ENCODE measurements around the gene DMRT3. TPM values are rescaled to one million over a fixed set of nuclear protein-coding genes. Genes with fewer than 3 reads are reported as not detected.

Gene DMRT3
- total RNA-seq, 1 donor from 2014 or later, result not detected

DNA sequence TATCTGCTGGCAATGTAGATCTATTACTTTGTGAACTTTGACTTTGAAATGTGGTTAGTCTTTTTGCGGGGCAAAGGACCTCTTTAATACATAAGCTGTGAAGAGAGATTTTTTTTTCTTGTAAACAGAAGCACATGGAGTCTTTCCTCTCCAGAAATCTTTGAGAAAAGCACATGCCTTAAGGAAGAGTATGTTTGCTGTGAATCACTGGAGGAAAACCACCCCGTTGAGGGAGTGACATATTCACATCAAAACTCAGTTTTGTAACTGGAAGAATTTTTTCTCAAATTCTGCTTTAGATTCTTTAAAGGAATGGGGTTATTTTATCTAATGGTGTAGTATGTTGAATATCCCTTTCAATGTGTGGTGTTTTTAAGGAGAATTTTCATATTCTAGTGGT lies 3.5 kb downstream of the DMRT3 start:
- Mint-ChIP-seq H3K4me3 (ENCODE audit: unreplicated experiment) (no peak overlapping the region), H3K4me1 (ENCODE audit: low read depth) (peaks cover 5% of the 10 kb centered on the region), H3K27me3 (ENCODE audit: low read depth) (peaks cover 76% of the 10 kb centered on the region), H3K36me3 (ENCODE audit: low read depth) (no peaks in the 10 kb centered on the region), H3K9me3 (ENCODE audit: low read depth) (no peaks in the 10 kb centered on the region), H3K27ac (ENCODE audit: unreplicated experiment) (no peak overlapping the region)
- TF ChIP-seq, protein P1, sequence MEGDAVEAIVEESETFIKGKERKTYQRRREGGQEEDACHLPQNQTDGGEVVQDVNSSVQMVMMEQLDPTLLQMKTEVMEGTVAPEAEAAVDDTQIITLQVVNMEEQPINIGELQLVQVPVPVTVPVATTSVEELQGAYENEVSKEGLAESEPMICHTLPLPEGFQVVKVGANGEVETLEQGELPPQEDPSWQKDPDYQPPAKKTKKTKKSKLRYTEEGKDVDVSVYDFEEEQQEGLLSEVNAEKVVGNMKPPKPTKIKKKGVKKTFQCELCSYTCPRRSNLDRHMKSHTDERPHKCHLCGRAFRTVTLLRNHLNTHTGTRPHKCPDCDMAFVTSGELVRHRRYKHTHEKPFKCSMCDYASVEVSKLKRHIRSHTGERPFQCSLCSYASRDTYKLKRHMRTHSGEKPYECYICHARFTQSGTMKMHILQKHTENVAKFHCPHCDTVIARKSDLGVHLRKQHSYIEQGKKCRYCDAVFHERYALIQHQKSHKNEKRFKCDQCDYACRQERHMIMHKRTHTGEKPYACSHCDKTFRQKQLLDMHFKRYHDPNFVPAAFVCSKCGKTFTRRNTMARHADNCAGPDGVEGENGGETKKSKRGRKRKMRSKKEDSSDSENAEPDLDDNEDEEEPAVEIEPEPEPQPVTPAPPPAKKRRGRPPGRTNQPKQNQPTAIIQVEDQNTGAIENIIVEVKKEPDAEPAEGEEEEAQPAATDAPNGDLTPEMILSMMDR (IDR thresholded peaks at IDR 0.05), result no peak
- DNase-seq (ENCODE audit: low spot score), result no peak

DNA sequence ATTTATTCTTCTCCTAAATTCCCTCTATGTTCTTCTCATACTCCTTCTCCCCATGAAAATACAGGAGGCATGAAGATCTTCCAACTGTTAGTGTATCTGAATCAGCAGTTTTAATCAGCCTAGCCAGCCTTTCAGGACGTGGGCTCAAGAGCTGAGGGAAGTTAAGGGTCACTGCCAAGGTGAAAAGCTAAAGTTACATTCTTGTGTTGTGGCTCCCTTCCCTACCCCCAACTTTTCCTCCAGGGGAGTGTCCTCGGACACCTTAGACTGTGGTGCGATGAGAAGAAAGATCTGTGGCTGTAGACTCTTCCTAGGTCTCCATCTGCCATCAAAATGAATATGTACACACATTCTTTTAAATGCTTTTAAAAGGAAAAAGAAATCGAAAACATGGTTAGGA lies 4.2 kb downstream of the DMRT3 start:
- Mint-ChIP-seq H3K27me3 (ENCODE audit: low read depth) (peaks cover 72% of the 10 kb centered on the region), H3K4me3 (ENCODE audit: unreplicated experiment) (no peak overlapping the region), H3K27ac (ENCODE audit: unreplicated experiment) (no peak overlapping the region), H3K36me3 (ENCODE audit: low read depth) (no peaks in the 10 kb centered on the region), H3K9me3 (ENCODE audit: low read depth) (no peaks in the 10 kb centered on the region), H3K4me1 (ENCODE audit: low read depth) (peaks cover 5% of the 10 kb centered on the region)
- DNase-seq (ENCODE audit: low spot score), result no peak
- TF ChIP-seq, protein P1 (IDR thresholded peaks at IDR 0.05), result no peak

DNA sequence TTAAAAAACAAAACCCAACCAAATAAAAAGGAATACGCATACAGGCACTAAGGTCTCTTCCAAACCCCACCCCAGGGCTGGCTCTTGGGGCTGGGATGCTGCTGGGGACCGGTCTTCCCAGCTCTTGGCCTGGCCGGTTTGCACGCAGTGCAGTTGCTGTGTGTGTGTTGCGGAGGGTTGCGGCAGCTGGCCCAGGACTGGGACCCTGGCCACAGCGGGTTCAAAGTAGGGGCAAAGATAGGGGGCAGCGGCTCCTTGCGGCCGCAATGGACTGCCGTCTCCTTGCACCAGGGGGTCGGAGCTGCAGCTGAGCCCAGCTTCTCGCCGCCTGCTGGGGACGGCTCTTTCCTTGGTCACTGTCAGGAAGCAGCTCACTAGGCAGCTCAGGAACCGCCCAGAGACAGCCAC lies 5.0 kb downstream of the DMRT3 start:
- Mint-ChIP-seq H3K4me3 (ENCODE audit: unreplicated experiment) (no peak overlapping the region), H3K27me3 (ENCODE audit: low read depth) (peaks cover 71% of the 10 kb centered on the region), H3K36me3 (ENCODE audit: low read depth) (no peaks in the 10 kb centered on the region), H3K9me3 (ENCODE audit: low read depth) (no peaks in the 10 kb centered on the region), H3K27ac (ENCODE audit: unreplicated experiment) (no peak overlapping the region), H3K4me1 (ENCODE audit: low read depth) (no peaks in the 10 kb centered on the region)
- TF ChIP-seq, protein P1 (IDR thresholded peaks at IDR 0.05), result no peak
- DNase-seq (ENCODE audit: low spot score), result no peak

DNA sequence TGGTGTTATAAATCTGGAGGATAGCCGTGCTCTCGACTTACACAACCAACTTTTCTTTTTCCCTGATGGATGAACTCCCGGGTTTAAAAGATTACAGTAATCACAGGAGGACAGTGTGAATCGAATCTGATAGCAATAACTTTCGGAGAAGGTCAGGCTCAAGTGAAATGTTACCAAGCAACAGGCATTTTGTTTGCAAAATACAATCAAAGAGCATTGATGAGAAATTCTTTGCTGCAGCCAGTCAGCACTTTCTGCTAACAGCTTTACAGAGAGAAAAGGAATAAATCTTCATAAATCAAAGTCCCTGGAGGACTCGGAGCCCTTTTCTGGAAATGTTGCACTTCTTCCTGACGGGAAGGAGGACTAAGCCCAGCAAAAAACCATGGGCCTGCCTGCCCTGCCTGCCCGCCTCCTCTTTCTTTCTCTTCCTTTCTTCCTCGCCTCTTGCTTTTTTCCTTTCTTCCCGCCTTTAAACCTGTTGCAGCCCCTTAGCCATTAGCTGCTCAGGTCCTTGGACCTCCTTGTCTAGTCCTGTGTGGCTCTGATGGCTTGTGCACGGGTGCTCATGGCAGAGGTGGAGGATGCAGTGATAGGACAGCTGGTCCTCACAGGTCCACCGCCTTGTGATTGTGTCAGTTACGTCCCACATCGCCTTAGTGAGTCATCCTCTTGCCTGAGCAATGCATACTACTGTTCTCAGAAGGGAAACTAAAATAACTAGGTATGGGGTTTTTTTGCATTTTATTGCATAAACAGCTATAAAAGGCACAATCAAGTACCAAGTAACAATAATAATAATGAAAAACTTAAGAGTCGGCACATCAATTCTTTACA lies 6.2 kb downstream of the DMRT3 start:
- no peak for DNase-seq (ENCODE audit: low spot score)
- TF ChIP-seq, protein P1 (IDR thresholded peaks at IDR 0.05), result no peak
- no peak overlapping the region for H3K27ac Mint-ChIP-seq (ENCODE audit: unreplicated experiment)

DNA sequence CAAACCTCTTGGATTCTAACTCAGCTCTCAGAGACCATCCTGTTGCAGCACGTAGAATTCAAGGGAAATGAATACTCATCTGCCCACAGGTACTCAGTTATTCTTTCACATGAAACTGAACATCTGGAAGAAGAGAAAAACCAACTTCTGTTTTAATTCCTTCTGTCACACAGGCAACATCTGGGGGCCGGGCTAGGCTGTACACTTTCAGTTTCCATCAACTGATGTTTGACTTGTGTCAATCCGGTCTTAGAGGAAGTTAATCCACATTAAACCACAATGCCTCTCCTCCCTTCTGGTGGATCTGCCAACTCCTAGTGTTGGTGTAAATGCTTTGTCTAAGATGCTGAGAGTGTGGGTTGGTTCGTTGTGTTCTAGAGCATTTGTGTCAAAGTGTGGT lies 17.6 kb downstream of the DMRT3 start:
- Mint-ChIP-seq H3K9me3 (ENCODE audit: low read depth) (no peaks in the 10 kb centered on the region), H3K27me3 (ENCODE audit: low read depth) (peaks cover 25% of the 10 kb centered on the region), H3K36me3 (ENCODE audit: low read depth) (no peaks in the 10 kb centered on the region), H3K4me1 (ENCODE audit: low read depth) (no peaks in the 10 kb centered on the region), H3K27ac (ENCODE audit: unreplicated experiment) (no peak overlapping the region), H3K4me3 (ENCODE audit: unreplicated experiment) (no peak overlapping the region)
- DNase-seq (ENCODE audit: low spot score), result no peak
- TF ChIP-seq, protein P1 (IDR thresholded peaks at IDR 0.05), result no peak

More for the DNA sequence above, 6.2 kb downstream of the DMRT3 start:
- Mint-ChIP-seq H3K4me3 (ENCODE audit: unreplicated experiment) (no peak overlapping the region), H3K9me3 (ENCODE audit: low read depth) (no peaks in the 10 kb centered on the region), H3K27me3 (ENCODE audit: low read depth) (peaks cover 73% of the 10 kb centered on the region), H3K4me1 (ENCODE audit: low read depth) (no peaks in the 10 kb centered on the region), H3K36me3 (ENCODE audit: low read depth) (no peaks in the 10 kb centered on the region)

All from chondrocyte (in vitro differentiated cells).